A172 (cell line): ENCODE results near the gene DNAL4. TPM values are rescaled to one million over a fixed set of nuclear protein-coding genes. Genes with fewer than 3 reads are reported as not detected.

Experiments
- DNase-seq: peaks from one replicate; pipeline ENCODE4 v3.0.0-alpha.2; 2015; ENCODE audit warnings: low spot score
- total RNA-seq: library from RNA; depleted of rRNA; stranded (reverse); fragments of >200 nt; shearing (Covaris generic); gene quantifications from 2 replicates; pipeline ENCODE4 v1.2.3, GENCODE V29; 2014

The DNAL4 gene
- total RNA-seq, 1 experiment from 2014 or later, result 11.7 TPM

DNA sequence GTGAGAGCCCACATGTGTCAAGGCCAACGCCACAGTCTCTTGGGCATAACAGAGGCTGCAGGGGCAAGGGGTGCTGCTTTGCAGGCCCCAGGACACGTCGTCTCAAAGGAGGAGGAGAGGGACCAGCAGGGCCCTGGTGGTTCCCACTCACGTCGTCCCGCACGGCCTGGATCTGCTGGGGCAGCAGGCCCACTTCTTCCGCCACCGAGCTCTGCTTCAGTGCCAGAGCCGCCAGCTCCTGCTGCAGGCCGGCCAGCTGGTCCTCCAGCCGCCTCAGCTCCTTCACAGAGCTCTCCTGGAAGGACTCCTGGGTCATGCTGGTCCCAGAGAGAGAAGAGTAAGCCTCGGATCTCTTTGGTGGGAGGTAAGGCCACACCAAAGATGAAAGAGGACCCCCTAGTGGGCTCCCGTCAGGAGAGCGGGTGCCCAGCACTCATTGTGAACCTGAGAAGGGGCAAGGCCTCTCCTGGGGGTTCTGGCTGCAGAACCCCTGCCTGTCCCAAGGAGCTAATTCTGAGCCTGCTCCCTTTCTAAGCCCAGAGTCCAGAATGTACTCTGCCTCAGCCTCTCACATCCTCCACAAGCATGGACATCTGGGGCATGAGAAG, 53.7 kb downstream of the DNAL4 start:
- DNase-seq, result no peak

DNA sequence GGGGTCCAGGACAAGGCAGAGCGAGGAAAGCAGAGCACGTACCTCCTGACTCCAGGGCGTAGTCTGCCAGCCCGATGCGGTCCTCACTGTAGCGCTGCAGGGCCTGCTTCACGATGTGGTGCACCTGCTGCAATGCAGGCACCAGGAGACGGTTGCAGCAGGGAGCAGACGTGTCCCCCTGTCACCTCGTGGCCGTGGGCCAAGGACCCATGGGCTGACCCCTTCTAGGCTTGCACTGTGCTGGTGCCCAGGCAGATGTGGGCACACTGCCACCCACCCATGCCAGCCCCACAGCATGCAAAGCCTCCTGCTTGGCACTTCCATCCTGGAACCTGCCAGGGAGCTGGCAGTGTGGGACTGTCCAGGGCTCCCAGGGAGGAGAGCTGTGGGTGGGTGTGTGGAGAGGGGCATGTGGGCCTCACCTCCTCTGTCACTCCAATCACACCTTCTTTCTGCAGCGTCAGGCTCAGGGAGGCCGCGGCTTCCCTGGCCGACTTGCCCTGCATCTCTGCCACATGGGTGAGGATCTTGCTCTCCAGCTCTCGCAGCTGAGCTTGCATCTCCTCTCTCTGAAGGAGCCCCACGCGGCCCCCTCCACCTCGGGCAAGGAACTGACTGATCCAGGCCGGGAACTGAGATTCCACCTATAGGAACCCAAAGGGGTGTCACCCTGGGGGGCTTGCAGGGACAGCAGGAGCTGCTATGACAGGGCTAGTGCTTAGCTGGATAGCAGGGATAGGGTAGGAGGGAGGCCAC, 54.5 kb downstream of the DNAL4 start:
- no peak for DNase-seq

DNA sequence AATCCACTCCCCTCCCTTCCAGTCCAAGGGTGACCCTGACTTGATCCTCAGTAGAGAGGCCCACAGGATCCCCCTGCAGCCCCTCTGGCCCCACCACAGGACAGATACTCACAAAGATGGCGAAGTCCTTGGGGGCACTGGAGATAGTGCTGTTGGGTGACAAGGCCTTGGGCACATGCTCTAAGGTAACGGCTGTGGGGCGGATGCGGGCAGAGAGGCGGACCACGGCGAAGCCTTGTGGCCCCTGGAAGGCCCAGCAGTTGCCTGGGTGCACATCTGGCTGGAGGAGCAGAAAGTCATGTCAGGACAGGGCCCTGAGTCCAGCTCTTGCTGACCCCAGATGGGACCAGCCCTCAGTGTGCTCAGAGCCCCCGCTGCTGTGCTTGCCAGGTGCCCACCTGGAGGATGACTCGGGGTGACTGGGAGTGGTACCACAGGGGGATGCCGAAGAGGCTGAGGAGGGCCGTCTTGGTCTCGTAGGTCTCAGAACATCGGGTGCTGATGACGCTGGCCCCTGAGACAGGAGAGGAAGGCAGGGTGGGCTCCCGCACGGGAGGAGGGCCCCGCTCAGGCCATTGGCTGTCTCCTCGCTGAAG, 55.4 kb downstream of the DNAL4 start:
- no peak for DNase-seq

DNA sequence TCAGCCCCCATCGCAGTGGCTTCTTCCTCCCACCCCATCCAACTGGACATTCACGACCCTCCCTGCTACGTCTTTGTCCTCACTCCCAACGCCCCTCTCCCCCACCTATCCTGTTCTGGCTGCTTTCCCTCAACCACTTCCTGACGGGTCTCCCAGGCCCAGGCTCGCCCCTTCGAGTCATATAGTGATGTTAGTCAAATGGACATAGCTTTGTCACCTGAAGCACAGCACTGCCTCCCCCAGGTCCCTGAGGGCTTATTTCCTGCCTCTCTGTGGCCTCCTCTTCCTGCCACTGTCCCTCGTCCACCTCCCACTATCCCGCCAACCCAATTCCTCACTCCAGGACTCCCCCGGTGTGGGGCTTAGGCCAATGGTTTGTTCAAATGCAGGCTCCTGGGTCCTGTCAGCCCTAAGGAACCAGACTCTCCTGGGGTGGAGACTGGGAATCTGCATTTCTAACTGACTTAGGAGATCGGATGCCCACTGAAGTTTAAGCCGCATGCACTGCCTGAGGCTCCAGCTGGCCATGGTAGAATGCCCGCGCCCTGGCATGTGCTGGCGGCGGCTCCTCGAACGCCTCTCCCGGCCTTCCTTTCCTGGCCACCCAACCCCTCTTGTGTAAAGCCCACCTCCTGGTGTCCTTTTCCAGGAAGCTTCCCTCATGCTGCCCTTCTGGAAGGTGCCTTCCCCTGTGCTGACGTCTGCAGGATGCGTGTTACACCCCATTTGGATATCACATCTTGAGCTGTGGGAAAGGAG, 56.5 kb downstream of the DNAL4 start:
- peak; percentile 28 for DNase-seq

DNA sequence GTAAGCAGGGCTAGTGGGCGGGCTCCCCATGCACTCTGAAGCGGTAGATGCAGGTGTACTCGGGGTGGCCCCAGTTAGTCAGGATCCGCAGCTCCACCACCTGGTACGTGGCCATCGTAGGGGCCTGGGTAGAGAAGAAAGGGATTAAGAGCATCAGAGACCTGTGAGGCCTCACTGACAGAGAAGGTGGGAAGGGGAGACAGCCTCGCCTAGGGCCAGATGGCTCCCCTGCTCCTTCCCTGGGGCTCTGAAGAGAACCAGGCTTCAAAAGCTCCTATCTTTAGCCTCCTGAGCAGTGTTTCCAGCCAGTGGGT, 57.7 kb downstream of the DNAL4 start:
- no peak for DNase-seq

DNA sequence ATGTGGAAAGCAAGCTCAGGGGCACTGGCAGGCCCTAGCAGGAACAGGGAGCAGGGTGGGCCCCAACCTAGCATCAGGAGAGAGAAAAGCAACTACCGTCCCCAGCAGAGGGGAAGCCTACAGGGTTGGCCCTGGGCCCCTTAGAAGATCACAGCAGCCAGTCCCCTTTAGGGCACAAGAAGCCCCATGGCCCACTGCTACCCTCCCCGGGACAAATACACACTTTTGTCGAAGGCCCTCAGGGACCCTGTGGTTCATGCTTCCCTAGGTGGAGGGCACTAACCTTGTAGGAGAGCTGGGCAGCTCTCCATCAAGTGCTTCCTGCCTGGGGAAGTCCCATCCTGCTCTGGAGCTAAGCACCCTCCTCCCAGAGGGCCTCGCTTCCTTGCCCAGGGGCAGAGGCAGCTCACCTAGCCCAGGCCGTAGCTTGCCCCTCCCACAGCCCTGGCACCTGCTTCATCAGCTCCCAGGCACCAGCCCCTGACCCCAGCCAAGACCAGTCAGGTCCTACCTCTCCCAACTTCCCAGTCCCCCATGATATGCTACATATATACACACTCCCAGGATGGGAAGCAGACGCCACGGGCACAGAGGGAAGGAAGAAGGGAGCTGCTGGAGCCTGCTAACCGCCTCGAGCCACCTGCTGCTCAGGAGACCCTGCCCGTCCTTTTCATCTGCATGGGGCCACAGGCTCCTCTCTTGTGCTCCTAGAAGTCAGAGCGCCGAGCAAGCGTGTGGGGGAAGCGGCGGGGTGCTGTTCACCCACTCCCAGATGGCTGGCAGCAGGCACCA, 58.3 kb downstream of the DNAL4 start:
- no peak for DNase-seq

DNA sequence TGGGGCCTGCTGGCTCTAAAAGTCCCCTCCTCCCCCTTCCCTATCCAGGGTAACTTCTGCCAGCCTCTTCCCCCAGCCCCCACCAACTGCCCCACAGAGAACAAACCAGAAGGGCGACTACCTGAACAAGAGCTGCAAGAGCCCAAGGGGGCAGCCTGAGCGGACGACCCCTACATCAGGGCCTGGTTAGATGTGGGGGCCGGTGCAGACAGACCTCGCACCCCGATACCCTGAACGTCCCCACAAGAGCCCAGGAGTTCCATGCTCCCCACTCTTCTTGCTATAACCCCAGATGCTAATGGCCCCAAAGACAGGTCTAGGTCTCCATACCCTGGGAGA, 58.8 kb downstream of the DNAL4 start:
- DNase-seq, result no peak

DNA sequence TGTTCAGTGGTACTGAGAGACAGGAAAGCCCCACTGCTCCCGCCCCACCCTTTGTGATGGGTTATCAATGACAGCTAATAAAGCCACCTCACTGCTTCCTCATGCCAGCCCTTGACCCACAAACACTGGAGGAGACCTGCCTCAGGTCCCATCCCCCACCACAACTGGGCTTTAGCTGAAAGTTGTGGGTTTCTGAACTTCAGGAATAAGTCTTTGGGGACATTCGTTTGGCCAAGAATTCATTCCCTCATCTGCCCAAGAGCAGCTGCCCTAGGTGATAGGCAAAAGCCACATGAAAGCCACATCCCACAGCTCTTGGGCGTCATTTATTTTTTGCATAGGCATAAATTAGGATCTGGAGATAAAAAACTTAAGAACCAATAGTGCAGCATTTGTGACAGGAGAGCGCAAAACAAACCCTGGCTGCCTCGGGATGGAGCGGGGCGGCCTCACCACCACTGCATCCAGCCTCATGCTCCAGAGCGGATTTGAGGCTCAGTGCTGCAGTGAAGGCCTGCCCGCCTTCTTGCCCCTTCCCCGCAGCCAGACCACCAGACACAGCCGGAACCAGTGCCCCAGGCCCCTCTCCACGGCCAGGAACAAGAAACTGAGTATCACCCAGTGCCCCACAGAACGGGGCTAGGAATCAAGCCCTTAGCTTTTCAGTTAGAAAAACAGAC, 59.4 kb downstream of the DNAL4 start:
- DNase-seq, result no peak

DNA sequence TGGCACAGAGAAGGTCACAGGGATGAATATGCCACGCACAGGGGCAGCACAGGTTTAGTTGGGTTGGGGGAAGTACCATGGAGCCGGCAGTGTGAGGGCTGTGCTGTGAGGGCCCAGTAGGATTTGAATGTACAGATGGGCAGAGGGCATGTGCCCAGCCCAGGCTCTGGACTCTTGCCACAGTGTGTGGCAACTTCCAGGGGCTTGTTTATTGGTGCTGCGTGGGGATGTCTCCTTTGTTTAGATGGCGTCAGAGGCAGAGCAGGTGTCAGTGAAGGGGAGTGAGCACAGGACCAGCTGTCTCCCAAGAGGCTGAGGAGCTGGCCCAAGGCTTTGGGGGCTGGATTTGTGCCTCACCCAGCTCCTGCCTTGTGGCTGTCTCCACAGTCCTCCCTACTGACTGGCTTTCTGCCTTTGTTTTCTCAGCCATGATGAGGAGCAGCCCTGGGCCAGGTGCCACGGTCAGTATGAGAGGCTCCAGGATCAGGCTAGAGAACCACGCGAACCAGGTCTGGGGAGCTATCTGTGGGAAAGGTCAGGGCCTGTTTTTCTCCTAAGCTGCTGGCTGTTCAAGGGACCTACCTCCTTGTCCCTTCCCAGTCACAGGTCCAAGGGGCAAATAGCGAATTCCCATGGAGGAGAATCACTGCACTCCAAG, 60.1 kb downstream of the DNAL4 start:
- no peak for DNase-seq

DNA sequence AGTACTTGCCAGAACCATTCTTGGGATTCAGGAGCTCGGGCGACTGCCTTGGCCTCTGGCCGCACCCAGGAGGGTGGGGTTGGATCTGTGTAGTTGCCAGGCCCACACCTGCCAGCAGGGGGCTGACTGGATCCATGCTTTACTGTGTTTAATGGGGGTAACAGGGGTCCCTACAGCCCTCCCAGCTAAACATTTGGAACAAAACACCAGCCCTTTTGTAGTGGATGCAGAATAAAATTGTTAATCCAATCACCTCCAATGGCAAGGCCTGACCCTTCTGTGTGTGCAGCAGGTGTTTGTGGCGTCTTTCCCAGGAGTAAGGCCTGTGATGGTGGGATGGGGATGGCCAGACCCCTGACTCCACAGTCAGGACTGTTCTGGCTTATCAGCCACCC, 60.6 kb downstream of the DNAL4 start:
- no peak for DNase-seq

DNA sequence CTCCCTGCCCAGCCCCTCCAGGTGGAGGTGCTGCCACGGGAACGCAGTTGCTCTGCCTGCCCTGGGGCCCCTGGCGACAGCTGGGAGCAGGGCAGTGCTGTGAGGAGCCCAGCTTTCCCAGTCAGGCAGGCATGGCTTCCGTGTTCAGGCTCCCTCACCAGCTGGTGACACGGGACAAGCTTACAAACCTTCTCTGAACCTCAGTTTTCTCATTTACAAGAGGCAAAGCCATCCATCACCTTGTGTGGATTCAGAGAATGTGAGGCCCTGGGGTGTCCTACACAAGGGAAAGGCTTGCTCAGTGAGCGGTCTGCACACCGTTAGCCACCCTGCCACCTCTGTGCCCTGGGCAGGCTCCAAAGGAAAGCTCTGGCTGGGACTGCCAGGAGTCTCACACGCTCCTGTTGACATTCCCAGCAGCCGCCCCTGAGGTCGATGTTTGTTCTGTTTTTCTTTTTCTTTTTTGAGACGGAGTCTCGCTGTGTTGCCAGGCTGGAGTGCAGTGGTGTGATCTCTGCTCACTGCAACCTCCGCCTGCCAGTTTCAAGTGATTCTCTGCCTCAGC, 61.6 kb downstream of the DNAL4 start:
- DNase-seq, result no peak

DNA sequence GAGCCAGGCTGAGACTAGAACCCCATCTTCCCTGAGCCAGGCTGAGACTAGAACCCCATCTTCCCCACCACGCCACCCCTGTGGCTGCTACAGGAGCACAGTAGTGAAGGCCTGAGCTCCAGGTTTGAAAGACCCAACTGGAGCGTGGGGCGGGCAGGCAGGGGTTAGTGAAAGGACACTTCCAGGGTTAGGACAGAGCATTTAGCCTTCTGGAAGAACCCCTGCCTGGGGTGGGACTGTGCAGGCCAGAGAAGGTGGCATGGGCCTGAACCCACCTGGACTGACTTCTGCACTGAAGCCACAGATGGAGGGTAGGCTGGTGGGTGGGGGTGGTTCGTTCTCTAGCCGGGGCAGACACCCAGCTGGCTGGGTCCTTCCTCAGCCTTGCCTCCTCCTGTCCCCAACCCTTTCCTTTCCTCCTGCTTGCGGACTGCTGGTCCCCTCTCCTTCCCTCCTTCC, 62.2 kb downstream of the DNAL4 start:
- no peak for DNase-seq

DNA sequence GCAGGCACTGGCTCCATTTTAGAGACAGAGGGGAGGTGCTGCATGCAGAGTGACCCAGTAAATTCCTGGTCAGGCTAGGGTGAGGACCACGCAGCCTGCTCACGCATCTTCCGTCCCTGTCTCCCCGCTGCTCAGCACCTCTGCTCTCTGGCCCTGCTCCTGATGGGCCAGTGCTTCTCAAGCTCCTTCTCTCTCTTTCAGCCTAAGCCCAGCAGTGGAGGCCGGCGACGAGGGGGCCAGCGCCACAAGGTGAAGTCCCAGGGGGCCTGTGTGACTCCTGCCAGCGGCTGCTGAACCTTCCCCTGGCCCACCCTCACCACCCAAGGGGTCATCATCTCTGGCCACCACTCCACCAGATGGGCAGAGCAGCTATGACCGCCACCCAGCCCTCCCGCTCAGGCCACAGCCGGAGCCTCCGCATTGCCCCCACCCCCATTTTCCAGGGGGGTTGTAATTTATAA, 63.5 kb downstream of the DNAL4 start:
- no peak for DNase-seq

DNA sequence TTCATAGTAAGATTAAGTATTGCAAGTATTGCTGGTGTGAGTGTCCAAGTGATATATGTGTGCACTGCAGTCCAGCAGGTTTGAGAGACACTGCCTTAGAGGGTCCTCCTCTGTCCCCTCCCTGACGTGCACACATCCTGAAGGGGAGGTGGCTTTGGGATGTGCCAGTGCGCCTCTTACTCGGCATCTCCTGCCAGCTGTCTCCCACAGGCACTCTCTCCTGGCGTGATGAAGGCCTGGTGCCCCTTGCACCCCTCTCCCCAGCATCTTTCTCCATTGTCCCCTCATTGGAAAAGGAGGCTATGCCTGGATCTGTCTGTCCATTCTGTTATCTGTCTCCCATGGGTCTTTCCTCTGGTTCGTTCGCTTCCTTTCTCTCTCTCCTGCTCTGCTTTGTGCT, 64.0 kb downstream of the DNAL4 start:
- DNase-seq, result no peak

DNA sequence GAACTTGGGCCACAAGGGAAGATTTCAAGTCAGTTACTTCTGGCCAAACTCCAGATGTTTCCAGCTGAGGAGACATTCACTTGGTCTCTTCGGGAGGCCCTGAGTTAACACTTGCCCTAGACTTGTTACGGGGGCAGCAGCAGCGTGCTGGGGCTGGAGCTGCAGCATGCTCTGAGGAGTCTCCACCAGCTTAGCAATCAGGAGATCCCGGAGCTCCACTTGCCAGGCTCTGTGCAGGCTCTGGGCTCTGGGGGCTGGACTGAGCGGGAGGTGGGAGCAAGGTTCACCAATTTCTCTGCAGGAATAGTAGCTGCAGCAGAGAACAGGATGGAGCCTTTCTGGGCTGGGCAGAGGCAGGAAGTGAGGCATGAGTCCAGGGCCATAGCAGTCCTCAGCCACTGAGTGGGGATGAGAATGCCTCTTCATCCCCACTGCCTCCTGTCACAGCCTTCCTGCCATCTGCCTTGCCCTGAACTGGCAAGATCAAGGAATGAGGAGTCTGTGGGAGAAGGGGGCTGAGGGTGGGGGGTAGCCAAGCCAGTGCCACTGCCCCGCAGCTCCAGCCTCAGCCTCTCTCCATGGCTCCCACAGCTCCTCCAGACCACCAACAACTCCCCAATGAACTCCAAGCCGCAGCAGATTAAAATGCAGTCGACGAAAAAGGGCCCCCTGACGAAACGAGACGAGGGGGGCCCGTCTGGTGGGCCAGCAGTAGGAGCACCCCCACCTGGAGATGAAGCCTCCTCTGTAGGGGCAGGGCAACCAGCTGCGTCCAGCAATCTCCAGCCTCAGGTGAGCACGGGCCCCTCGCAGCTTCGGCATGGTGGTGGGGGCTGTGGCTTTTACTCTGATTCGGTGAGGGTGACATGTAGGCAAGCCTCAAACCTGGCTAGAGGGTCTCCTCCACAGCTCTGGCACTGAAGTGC, 64.8 kb downstream of the DNAL4 start:
- DNase-seq, result no peak
